ENCODE data around the gene HHAT.

The HHAT gene

GRCh38 chr1:210683403-210684047, 354.8 kb downstream of the HHAT start:
- no peak overlapping the region for H2AFZ ChIP-seq (ENCODE audit: low read length, unreplicated experiment)
- no peaks in the 10 kb centered on the region for H3K79me2 ChIP-seq (ENCODE audit: control insufficient read depth, insufficient read depth, low read length, unreplicated experiment)
- no peak overlapping the region for H3K4me3 ChIP-seq (ENCODE audit: low read depth, low read length)
- H3K27me3 ChIP-seq (ENCODE audit: insufficient read depth, low read length): no peaks in the 10 kb centered on the region
- H3K36me3 ChIP-seq (ENCODE audit: insufficient read depth, low read length): no peaks in the 10 kb centered on the region
- H3K27ac ChIP-seq (ENCODE audit: low read depth, low read length): no peak overlapping the region
- H3K4me1 ChIP-seq (ENCODE audit: control insufficient read depth, insufficient read depth, low read length, unreplicated experiment): no peaks in the 10 kb centered on the region

DNA sequence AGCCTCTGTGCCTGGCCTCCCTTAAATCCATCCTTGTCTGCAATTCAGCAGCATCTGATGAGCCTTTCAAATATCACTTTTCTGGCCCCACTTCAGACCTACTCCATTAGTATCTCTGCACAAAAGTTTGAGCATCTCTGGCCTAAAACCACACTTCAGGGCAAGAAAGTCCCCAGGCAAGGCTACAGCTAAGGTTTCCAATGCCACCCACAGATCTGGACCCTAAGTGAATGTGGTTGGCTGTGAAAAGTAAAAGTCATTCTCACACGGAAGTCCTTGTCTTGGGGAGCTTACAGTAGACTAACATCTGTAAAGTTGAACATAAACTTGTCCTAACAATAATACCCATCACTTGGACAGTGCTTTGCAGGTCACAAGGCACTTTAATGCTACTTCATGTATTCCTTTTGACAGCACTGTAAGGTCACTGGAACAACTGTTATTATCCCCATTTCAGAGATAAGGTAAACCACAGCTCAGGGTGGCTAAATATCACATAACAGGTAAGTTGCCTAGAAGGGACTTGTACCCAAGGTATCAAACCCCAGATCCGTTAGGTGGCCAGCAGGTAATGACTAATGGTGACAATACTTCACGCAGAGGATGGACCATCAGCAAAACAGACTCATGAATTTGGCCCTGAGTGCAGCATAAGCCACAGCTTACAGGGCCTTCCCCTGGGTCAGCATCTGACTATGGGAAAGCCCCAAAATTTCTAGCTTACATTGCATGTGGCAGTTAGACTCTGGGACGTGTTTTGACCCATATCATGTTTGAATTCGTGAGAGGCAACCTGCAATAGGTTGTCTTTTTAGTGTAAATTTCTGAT, 356.0 kb downstream of the HHAT start:
- Histone ChIP-seq H3K4me1 (ENCODE audit: control insufficient read depth, insufficient read depth, low read length, unreplicated experiment) (no peaks in the 10 kb centered on the region), H3K27ac (ENCODE audit: low read depth, low read length) (no peak overlapping the region), H2AFZ (ENCODE audit: low read length, unreplicated experiment) (no peak overlapping the region), H3K36me3 (ENCODE audit: insufficient read depth, low read length) (no peaks in the 10 kb centered on the region), H3K27me3 (ENCODE audit: insufficient read depth, low read length) (no peaks in the 10 kb centered on the region), H3K79me2 (ENCODE audit: control insufficient read depth, insufficient read depth, low read length, unreplicated experiment) (no peaks in the 10 kb centered on the region), H3K4me3 (ENCODE audit: low read depth, low read length) (no peak overlapping the region)

DNA sequence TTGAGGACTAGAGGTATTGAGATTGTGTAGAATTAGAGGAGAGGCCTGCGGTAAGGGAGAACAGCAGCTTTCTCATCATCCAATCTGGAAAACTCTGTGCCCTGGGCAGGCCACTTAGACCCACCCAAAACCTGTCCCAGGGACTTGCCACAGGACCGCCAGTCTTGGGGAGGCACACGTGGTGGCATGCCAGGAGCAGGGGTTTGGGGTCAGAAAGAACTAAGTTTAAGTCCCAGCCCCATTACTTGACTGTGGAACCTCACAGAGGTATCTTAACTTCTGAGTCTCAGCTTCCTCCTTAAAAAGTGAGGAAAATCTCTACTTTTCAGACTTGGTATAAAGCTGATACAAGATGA, 356.6 kb downstream of the HHAT start:
- Histone ChIP-seq H3K27ac (ENCODE audit: low read depth, low read length) (no peak overlapping the region), H3K4me1 (ENCODE audit: control insufficient read depth, insufficient read depth, low read length, unreplicated experiment) (no peaks in the 10 kb centered on the region), H2AFZ (ENCODE audit: low read length, unreplicated experiment) (no peak overlapping the region), H3K4me3 (ENCODE audit: low read depth, low read length) (no peak overlapping the region), H3K36me3 (ENCODE audit: insufficient read depth, low read length) (no peaks in the 10 kb centered on the region), H3K79me2 (ENCODE audit: control insufficient read depth, insufficient read depth, low read length, unreplicated experiment) (no peaks in the 10 kb centered on the region), H3K27me3 (ENCODE audit: insufficient read depth, low read length) (no peaks in the 10 kb centered on the region)

DNA sequence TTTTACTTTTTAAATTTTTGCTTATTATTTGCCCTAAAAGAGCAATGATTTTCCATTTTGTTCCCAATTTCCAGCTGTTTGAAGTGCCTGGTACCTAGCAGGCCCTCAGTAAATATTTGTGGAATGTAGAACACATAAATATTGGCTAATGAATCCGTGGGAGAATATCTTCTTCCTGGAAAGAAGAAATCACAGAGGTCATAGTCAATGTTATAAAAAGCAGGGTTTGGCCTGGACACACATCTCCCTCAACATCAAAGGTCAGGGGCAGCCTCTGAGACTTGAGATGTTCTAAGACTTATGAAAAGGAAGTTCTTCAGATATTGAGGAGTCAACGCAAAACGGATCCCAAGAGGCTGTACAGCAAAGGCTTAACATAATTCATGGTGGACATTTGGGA, 358.1 kb downstream of the HHAT start:
- Histone ChIP-seq H3K4me1 (ENCODE audit: control insufficient read depth, insufficient read depth, low read length, unreplicated experiment) (no peaks in the 10 kb centered on the region), H3K27ac (ENCODE audit: low read depth, low read length) (no peak overlapping the region)

GRCh38 chr1:210687582-210688279, 359.0 kb downstream of the HHAT start:
- Histone ChIP-seq H3K79me2 (ENCODE audit: control insufficient read depth, insufficient read depth, low read length, unreplicated experiment) (no peaks in the 10 kb centered on the region), H3K4me1 (ENCODE audit: control insufficient read depth, insufficient read depth, low read length, unreplicated experiment) (no peaks in the 10 kb centered on the region), H3K27me3 (ENCODE audit: insufficient read depth, low read length) (no peaks in the 10 kb centered on the region), H3K27ac (ENCODE audit: low read depth, low read length) (no peak overlapping the region), H3K4me3 (ENCODE audit: low read depth, low read length) (no peak overlapping the region), H2AFZ (ENCODE audit: low read length, unreplicated experiment) (no peak overlapping the region), H3K36me3 (ENCODE audit: insufficient read depth, low read length) (no peaks in the 10 kb centered on the region)

More for the DNA sequence above, 358.1 kb downstream of the HHAT start:
- Histone ChIP-seq H3K36me3 (ENCODE audit: insufficient read depth, low read length) (no peaks in the 10 kb centered on the region), H3K27me3 (ENCODE audit: insufficient read depth, low read length) (no peaks in the 10 kb centered on the region), H3K4me3 (ENCODE audit: low read depth, low read length) (no peak overlapping the region), H2AFZ (ENCODE audit: low read length, unreplicated experiment) (no peak overlapping the region), H3K79me2 (ENCODE audit: control insufficient read depth, insufficient read depth, low read length, unreplicated experiment) (no peaks in the 10 kb centered on the region)

GRCh38 chr1:210688512-210689234, 360.0 kb downstream of the HHAT start:
- Histone ChIP-seq H3K27me3 (ENCODE audit: insufficient read depth, low read length) (no peaks in the 10 kb centered on the region), H3K27ac (ENCODE audit: low read depth, low read length) (no peak overlapping the region), H3K79me2 (ENCODE audit: control insufficient read depth, insufficient read depth, low read length, unreplicated experiment) (no peaks in the 10 kb centered on the region), H2AFZ (ENCODE audit: low read length, unreplicated experiment) (no peak overlapping the region), H3K36me3 (ENCODE audit: insufficient read depth, low read length) (no peaks in the 10 kb centered on the region), H3K4me3 (ENCODE audit: low read depth, low read length) (no peak overlapping the region), H3K4me1 (ENCODE audit: control insufficient read depth, insufficient read depth, low read length, unreplicated experiment) (no peaks in the 10 kb centered on the region)

GRCh38 chr1:210689826-210690225, 361.1 kb downstream of the HHAT start:
- Histone ChIP-seq H2AFZ (ENCODE audit: low read length, unreplicated experiment) (no peak overlapping the region), H3K4me1 (ENCODE audit: control insufficient read depth, insufficient read depth, low read length, unreplicated experiment) (no peaks in the 10 kb centered on the region), H3K27me3 (ENCODE audit: insufficient read depth, low read length) (no peaks in the 10 kb centered on the region), H3K27ac (ENCODE audit: low read depth, low read length) (no peak overlapping the region), H3K79me2 (ENCODE audit: control insufficient read depth, insufficient read depth, low read length, unreplicated experiment) (no peaks in the 10 kb centered on the region), H3K4me3 (ENCODE audit: low read depth, low read length) (no peak overlapping the region), H3K36me3 (ENCODE audit: insufficient read depth, low read length) (no peaks in the 10 kb centered on the region)

DNA sequence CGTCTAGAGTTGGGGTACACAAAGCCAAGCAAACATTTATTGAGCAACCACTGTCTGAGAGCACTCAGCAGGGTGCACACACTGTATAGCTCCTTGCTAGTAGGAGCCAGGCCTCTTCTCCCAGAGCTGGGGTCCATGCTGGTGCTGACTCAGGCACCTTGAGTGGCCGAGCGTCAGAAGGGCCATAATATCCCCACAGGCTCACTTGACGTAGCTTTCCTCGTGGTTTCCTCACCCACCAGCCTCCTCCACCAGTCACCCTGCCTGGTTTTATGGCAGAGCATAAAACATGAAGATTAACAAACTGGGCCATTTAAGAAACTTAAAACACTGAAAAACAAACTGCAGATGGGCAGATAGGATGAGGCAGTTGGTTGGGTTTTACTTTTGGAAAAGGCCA, 361.5 kb downstream of the HHAT start:
- H3K27me3 ChIP-seq (ENCODE audit: insufficient read depth, low read length): no peaks in the 10 kb centered on the region

GRCh38 chr1:210691039-210691610, 362.4 kb downstream of the HHAT start:
- H3K27ac ChIP-seq (ENCODE audit: low read depth, low read length): no peak overlapping the region
- H3K4me3 ChIP-seq (ENCODE audit: low read depth, low read length): no peak overlapping the region
- H3K79me2 ChIP-seq (ENCODE audit: control insufficient read depth, insufficient read depth, low read length, unreplicated experiment): no peaks in the 10 kb centered on the region
- H3K27me3 ChIP-seq (ENCODE audit: insufficient read depth, low read length): no peaks in the 10 kb centered on the region
- H2AFZ ChIP-seq (ENCODE audit: low read length, unreplicated experiment): no peak overlapping the region
- H3K4me1 ChIP-seq (ENCODE audit: control insufficient read depth, insufficient read depth, low read length, unreplicated experiment): no peaks in the 10 kb centered on the region
- H3K36me3 ChIP-seq (ENCODE audit: insufficient read depth, low read length): no peaks in the 10 kb centered on the region

More for the DNA sequence above, 361.5 kb downstream of the HHAT start:
- H3K79me2 ChIP-seq (ENCODE audit: control insufficient read depth, insufficient read depth, low read length, unreplicated experiment): no peaks in the 10 kb centered on the region
- H3K4me3 ChIP-seq (ENCODE audit: low read depth, low read length): no peak overlapping the region
- H2AFZ ChIP-seq (ENCODE audit: low read length, unreplicated experiment): no peak overlapping the region
- H3K27ac ChIP-seq (ENCODE audit: low read depth, low read length): no peak overlapping the region
- no peaks in the 10 kb centered on the region for H3K4me1 ChIP-seq (ENCODE audit: control insufficient read depth, insufficient read depth, low read length, unreplicated experiment)
- H3K36me3 ChIP-seq (ENCODE audit: insufficient read depth, low read length): no peaks in the 10 kb centered on the region

- no peak overlapping the region for H3K27ac ChIP-seq (ENCODE audit: low read depth, low read length)
- H3K36me3 ChIP-seq (ENCODE audit: insufficient read depth, low read length): no peaks in the 10 kb centered on the region
- H3K4me1 ChIP-seq (ENCODE audit: control insufficient read depth, insufficient read depth, low read length, unreplicated experiment): no peaks in the 10 kb centered on the region
- no peak overlapping the region for H2AFZ ChIP-seq (ENCODE audit: low read length, unreplicated experiment)
- H3K4me3 ChIP-seq (ENCODE audit: low read depth, low read length): no peak overlapping the region
- no peaks in the 10 kb centered on the region for H3K79me2 ChIP-seq (ENCODE audit: control insufficient read depth, insufficient read depth, low read length, unreplicated experiment)
- 0 out of 2 replicates have a peak, but pooled peaks cover 1% of the 10 kb centered on the region for H3K27me3 ChIP-seq (ENCODE audit: insufficient read depth, low read length)
Observed at GRCh38 chr1:210692796-210693195, 364.1 kb downstream of the HHAT start.

Data from ACC112 (cell line).